ENCODE data around the gene PTPRT. TPM values are rescaled to one million over a fixed set of nuclear protein-coding genes. Genes with fewer than 3 reads are reported as not detected.

PTPRT gene
- total RNA-seq, 4 donors from 2014 or later = under 0.01 to 0.64 (median 0.40) TPM

GRCh38 chr20:42507874-42508273 lies 681.8 kb downstream of the PTPRT start:
- intact Hi-C loops (cut with DNase I; ENCODE audit: low total_unique reads) = no loop called here
- no peak for TF ChIP-seq POLR2AphosphoS5 (IDR thresholded peaks at IDR 0.05)
- TF ChIP-seq EP300 (IDR thresholded peaks at IDR 0.05; ENCODE audit: low read depth) = no peak
- no peak for TF ChIP-seq POLR2A (IDR thresholded peaks at IDR 0.05)
- TF ChIP-seq CTCF (IDR thresholded peaks at IDR 0.05) = no peak
- H3K27me3 ChIP-seq = no peaks in the 10 kb centered on the region
- H3K4me1 ChIP-seq = no peaks in the 10 kb centered on the region
- DNase-seq = no peak
- no peak overlapping the region for H3K4me3 ChIP-seq
- H3K36me3 ChIP-seq = no peaks in the 10 kb centered on the region
- no peaks in the 10 kb centered on the region for H3K9me3 ChIP-seq
- in situ Hi-C loops (cut with MboI; ENCODE audit: low pct_ligation_motif_present in 1 of 4, low pct_unique_long_range_greater_than_20kb in 1 of 4, low sequenced_read_pairs in 3 of 4) = no loop called here
- H3K27ac ChIP-seq = no peak overlapping the region
- WGBS, 2 donors (ENCODE audit: low coverage in 1 of 2) = 63 to 80% methylated on average over 3 of the region's 3 CpGs

GRCh38 chr20:42506397-42506796 lies 683.3 kb downstream of the PTPRT start:
- intact Hi-C loops (cut with DNase I; ENCODE audit: low total_unique reads) (no loop called here), in situ Hi-C loops (cut with MboI; ENCODE audit: low pct_ligation_motif_present in 1 of 4, low pct_unique_long_range_greater_than_20kb in 1 of 4, low sequenced_read_pairs in 3 of 4) (no loop called here)
- H3K9me3 ChIP-seq = no peaks in the 10 kb centered on the region
- 67 to 87% methylated on average over 2 of the region's 2 CpGs for WGBS, 2 donors (ENCODE audit: low coverage in 1 of 2)
- no peak overlapping the region for H3K4me3 ChIP-seq
- no peaks in the 10 kb centered on the region for H3K27me3 ChIP-seq
- no peaks in the 10 kb centered on the region for H3K36me3 ChIP-seq
- H3K27ac ChIP-seq = no peak overlapping the region
- H3K4me1 ChIP-seq = no peaks in the 10 kb centered on the region
- TF ChIP-seq CTCF (IDR thresholded peaks at IDR 0.05) = no peak
- DNase-seq = no peak

- Histone ChIP-seq H3K27me3 (no peaks in the 10 kb centered on the region), H3K36me3 (no peaks in the 10 kb centered on the region), H3K4me1 (no peaks in the 10 kb centered on the region), H3K9me3 (no peaks in the 10 kb centered on the region), H3K27ac (no peak overlapping the region), H3K4me3 (no peak overlapping the region)
- intact Hi-C loops (cut with DNase I; ENCODE audit: low total_unique reads) (no loop called here), in situ Hi-C loops (cut with MboI; ENCODE audit: low pct_ligation_motif_present in 1 of 4, low pct_unique_long_range_greater_than_20kb in 1 of 4, low sequenced_read_pairs in 3 of 4) (no loop called here)
- DNase-seq = no peak
- TF ChIP-seq POLR2A (IDR thresholded peaks at IDR 0.05) (no peak), EP300 (IDR thresholded peaks at IDR 0.05; ENCODE audit: low read depth) (no peak), CTCF (IDR thresholded peaks at IDR 0.05) (no peak), POLR2AphosphoS5 (IDR thresholded peaks at IDR 0.05) (no peak)
Measured at GRCh38 chr20:42502591-42502990, 687.1 kb downstream of the PTPRT start.

- H3K4me1 ChIP-seq = no peaks in the 10 kb centered on the region
- H3K9me3 ChIP-seq = no peaks in the 10 kb centered on the region
- DNase-seq = no peak
- H3K36me3 ChIP-seq = no peaks in the 10 kb centered on the region
- 53 to 60% methylated on average over 3 to 5 of the region's 5 CpGs for WGBS, 2 donors (ENCODE audit: low coverage in 1 of 2)
- H3K27me3 ChIP-seq = no peaks in the 10 kb centered on the region
- no peak overlapping the region for H3K27ac ChIP-seq
- no peak for TF ChIP-seq POLR2AphosphoS5 (IDR thresholded peaks at IDR 0.05)
- no peak for TF ChIP-seq CTCF (IDR thresholded peaks at IDR 0.05)
- TF ChIP-seq POLR2A (IDR thresholded peaks at IDR 0.05) = no peak
- TF ChIP-seq EP300 (IDR thresholded peaks at IDR 0.05; ENCODE audit: low read depth) = no peak
- in situ Hi-C loops (cut with MboI; ENCODE audit: low pct_ligation_motif_present in 1 of 4, low pct_unique_long_range_greater_than_20kb in 1 of 4, low sequenced_read_pairs in 3 of 4) = no loop called here
- no peak overlapping the region for H3K4me3 ChIP-seq
- intact Hi-C loops (cut with DNase I; ENCODE audit: low total_unique reads) = no loop called here
Measured at GRCh38 chr20:42496595-42496994, 693.1 kb downstream of the PTPRT start.

Data from transverse colon (tissue), 4 donors.